Lower leg skin (tissue), 3 donors: ENCODE results near the gene NHLRC2.
"Not testable (repeated sequence)": the region's sequence is repeated elsewhere in the genome, so short reads cannot be mapped to it uniquely, and the experiment has no call there.

ENCODE experiments used
- CTCF ChIP-seq, 3 donors: fragments of 450-650 bp; IDR thresholded peaks; one replicate each; pipeline ENCODE4 v1.5.1; 2016; ENCODE audit warnings: antibody characterized with exemption in 3 of 3, mild to moderate bottlenecking in 3 of 3, moderate library complexity in 2 of 3
- POLR2A ChIP-seq, 2 donors: fragments of 450-650 bp; IDR thresholded peaks; one replicate each; pipeline ENCODE4 v1.6.1; 2016 to 2017; ENCODE audit warnings: antibody characterized with exemption in 2 of 2, mild to moderate bottlenecking in 1 of 2, moderate library complexity in 1 of 2

GRCh38 chr10:113943196-113943595, 88.7 kb downstream of the NHLRC2 start:
- not testable (repeated sequence) for TF ChIP-seq CTCF, POLR2A (IDR thresholded peaks at IDR 0.05)
